Stimulated activated CD4-positive, alpha-beta T cell treated with anti-CD3 and anti-CD28 coated beads, Interleukin-2, amount 100 ng/mL, for 48 hours (primary cell): ENCODE data around the gene ENKD1.
A peak's percentile ranks its signal among the peaks of the same experiment; 100 is the strongest.
"Not testable (repeated sequence)": the region's sequence is repeated elsewhere in the genome, so short reads cannot be mapped to it uniquely, and the experiment has no call there.

Experiments
- DNase-seq, 2 donors: peaks; one replicate each; pipeline ENCODE4 v3.0.0-alpha.2; 2020

ENKD1 gene

GRCh38 chr16:67666559-67667452 lies at the start of gene ENKD1, which contains the start of gene C16orf86:
Gene ENKD1, minus strand, starts transcription at chr16:67666750. Its CDS starts 308 bp downstream, at chr16:67666442.
Gene C16orf86, plus strand, starts transcription at chr16:67666814. Its CDS starts 157 bp downstream, at chr16:67666971.
- DNase-seq = peak; percentile 71 to 74

DNA sequence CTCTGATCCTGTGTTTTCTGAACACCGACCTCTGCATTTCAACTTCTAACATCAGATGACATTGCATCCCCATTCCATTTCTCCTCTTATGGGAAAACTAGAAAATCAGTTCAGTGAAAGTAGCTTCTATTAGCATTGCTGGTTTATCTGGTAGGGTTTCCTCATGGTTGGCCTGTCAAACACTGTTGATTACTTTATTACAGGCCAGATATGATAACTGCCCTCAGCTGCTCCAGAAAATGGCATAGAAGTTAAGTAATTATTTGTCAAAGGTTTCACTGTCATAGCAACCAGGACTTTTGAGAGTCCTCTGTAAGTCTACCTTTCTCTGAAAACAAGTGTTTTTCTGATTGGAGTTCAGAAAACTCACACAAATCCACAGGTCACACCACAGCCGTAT lies 49.5 kb upstream of the ENKD1 start:
- no peak for DNase-seq

DNA sequence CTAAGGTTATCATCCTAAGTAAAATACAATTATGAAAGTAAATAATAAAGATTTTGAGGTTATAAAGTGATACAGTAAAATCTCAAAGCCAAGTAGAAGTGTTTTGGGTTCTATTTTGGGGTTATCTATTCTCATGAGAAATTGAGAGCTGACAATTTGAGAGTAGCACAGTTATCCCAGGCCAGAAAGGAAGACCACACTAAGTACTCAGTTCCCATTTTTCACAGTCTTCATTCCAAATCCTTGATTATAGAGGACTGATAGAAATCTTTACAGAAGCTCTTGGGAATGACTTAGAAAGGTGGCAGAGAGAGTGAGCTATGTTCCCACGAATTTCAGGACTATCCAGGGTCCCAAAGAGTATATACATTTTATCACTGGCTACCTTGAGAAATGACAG lies 48.0 kb upstream of the ENKD1 start:
- DNase-seq = no peak

- no peak for DNase-seq
Observed at GRCh38 chr16:67713647-67714273, 47.2 kb upstream of the ENKD1 start.

DNA sequence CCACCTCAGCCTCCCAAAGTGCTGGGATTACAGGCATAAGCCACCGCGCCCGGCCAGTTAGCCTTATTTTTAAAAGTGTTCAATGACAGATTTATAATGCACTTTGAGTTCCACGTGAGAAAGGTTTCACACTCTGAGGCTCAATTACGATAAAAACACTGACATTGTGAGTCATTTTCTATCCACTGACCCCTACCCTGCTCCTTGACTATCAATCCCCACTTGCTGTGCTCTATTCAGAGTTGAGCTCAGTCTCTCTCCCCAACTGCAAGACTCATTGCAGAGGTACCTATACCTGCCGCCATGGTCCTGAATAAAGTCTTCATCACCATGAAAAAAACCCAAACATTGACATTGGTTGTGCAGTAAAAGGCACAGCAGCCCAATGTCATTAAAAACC lies 44.1 kb upstream of the ENKD1 start:
- no peak for DNase-seq

GRCh38 chr16:67709050-67709449 lies 42.5 kb upstream of the ENKD1 start:
- DNase-seq = no peak

- no peak for DNase-seq
Observed at GRCh38 chr16:67708368-67708771, 41.8 kb upstream of the ENKD1 start.

DNA sequence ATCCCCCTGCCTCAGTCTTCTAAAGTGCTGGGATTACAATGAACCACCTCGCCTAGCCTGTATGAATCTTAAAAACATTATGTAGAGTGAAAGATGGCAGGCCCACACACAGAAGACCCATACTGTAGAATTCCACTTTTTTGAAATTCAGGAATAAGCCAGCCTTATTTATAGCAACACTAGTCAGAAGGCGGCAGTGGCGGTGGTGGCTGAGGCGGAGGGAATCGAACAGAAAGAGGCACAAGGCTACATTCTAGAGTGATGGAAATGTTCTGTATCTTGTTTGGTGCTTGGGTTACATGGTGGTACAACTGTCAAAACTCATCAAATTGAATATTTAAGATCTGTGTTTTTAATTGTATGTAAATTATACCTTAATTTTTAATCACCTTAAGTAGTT lies 41.2 kb upstream of the ENKD1 start:
- no peak for DNase-seq

GRCh38 chr16:67707210-67707609 lies 40.7 kb upstream of the ENKD1 start:
- no peak for DNase-seq

- no peak for DNase-seq
Observed at GRCh38 chr16:67704110-67704509, 37.6 kb upstream of the ENKD1 start.

DNA sequence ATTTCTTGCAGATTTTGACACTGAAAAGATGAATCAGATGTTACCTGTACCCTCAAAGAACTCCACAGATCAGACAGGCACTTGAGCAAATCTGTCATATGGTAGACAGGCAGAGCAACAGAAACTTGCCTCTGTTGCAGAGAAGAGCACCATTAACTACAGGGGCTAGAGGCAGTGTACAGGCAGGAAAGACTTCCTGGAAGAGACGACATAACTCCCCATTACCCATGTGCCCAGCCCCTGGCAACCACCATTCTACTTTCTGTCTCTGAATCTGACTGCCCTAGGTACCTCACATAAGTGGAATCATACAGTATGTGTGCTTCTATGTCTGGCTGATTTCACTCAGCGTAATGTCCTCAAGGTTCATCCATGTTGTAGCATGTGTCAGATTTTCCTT lies 37.1 kb upstream of the ENKD1 start:
- DNase-seq = no peak

DNA sequence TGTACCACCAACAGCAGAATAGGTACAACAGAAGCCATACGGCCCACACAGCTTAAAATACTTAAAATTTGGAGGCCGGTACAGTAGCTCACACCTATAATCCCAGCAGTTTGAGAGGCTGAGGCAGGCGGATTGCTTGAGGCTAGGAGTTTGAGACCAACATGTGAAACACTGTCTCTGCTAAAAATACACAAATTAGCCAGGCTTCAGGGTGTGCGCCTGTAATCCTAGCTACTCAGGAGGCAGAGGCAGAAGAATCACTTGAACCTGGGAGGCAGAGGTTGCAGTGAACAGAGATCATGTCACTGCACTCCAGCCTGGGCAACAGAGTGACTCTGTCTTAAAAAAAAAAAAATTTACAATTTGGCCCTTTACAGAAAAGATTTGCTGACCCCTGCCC lies 35.6 kb upstream of the ENKD1 start:
- DNase-seq = no peak

DNA sequence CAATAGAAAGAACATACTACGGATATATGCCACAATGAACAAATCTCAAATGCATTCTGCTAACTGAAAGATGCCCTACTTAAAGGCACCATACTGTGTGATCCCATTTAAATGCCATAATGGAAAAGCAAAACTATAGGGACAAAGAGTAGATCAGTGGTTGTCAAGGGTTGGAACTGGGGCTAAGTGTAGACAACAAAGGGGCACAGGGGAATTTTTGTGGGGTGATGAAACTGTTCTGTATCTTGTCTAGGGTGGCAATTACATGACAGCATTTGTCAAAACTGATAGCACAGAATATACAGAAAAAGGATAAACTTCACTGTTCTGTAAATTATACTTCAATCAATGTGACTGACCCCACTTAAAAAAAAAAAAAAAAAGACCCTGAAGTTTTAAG lies 34.9 kb upstream of the ENKD1 start:
- DNase-seq = no peak

- DNase-seq = no peak
Observed at GRCh38 chr16:67699265-67699664, 32.7 kb upstream of the ENKD1 start.

DNA sequence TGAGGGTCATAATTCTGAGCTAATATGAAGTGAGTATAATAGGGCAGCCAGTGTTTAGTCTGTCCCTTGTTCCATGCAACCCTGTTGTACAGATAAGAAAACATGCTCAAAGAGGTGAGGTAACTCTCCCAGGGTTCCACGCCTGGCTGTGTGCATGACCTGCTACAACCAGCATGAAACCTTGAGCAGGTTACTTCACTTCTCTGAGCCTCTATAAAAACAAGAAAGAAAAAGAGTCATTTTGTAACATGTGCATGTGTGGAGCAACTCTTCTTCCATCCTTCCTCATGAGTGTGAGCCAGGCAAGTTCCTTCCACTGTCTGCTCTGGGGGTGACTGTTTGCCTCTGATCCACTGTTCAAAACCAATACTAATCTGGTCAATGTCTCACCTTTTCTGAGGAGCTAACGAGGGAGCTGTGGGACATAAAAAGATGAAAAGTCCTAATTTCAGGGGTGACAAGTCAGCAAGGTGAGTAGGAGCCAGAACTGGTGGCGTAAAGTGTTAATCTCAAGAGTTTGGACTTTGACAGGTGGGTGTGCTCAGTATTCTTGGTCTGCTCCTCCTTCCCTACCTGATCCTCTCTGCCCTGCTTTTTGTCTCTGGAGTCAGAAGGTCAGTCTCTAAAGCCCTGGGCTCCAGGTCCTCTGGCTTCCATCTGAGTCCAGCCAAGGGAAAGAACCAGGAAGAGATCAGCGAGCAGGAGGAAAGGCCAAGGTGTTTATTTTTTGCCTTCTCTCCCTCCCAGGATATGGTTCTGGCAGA lies 31.1 kb upstream of the ENKD1 start:
- DNase-seq = no peak

DNA sequence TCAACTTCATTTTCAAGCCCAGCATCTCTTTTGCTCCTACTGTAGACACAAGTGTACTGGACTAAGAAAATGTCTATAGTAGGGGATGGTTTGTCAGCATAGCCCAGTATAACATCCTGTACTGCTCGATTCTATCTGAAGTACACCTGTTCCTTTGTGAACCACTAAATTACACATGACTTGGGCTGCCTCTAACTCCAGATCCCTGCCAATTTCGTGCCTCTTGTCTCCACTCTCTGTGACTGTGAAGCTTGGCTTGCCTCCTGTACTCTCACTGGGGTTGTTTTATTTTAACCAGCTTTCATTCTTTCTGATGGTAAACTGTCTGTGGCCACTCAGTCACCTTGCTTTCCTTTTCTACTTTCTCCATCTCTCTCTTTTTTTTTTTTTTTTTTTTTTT lies 28.1 kb upstream of the ENKD1 start:
- DNase-seq = no peak

GRCh38 chr16:67693517-67694285 lies 27.2 kb upstream of the ENKD1 start:
- not testable (repeated sequence) for DNase-seq

DNA sequence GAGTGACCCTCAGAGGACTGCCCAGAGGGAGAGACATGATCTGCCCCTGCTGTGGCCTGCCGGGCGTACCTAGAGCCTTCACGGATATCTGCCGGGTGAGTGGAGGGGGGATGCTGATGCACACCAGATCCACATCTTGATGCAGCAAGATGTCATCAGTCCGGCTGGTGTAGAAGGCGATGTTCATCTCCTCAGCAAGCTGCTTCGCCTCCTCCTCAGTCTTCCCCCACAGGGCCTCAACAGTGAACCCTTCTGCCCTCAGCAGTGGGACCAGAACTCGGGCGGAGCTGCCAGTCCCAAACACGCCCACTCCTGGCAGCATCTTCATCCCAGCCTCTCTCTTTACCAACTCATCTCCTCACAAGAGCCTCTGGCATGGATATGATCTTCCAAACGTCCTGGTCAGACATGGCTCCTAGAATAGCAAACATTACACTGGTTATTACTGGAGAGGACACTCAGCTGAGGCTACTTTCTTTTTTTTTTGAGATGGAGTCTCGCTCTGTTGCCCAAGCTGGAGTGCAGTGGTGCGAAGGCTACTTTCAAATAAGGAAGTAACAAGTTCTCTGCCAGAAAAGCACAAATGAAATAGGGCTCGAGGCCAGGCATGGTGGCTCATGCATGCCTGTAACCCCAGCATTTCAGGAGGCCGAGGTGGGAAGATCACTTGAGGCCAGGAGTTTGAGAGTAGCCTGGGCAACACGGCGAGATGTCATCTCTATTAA lies 19.0 kb upstream of the ENKD1 start:
- no peak for DNase-seq

- no peak for DNase-seq
Observed at GRCh38 chr16:67683767-67684166, 17.2 kb upstream of the ENKD1 start.

- DNase-seq = no peak
Observed at GRCh38 chr16:67679935-67680897, 13.7 kb upstream of the ENKD1 start.
